Epithelial cell of proximal tubule (primary cell): ENCODE data around the gene RPS6KL1. TPM values are rescaled to one million over a fixed set of nuclear protein-coding genes. Genes with fewer than 3 reads are reported as not detected.

Experiments
- DNase-seq: peaks from one replicate; pipeline ENCODE4 v3.0.0-alpha.2; 2011; ENCODE audit warnings: low read depth
- H3K4me3 ChIP-seq: 2 replicates; pipeline ENCODE4 v1.5.1; 2011; ENCODE audit warnings: low read depth, mild to moderate bottlenecking, low read length
- CTCF ChIP-seq: conservative IDR thresholded peaks from 2 replicates; pipeline ENCODE4 v1.5.1; 2012; ENCODE audit warnings: low read depth, mild to moderate bottlenecking, low read length
- total RNA-seq: library from RNA; depleted of rRNA; stranded (reverse); fragments of >200 nt; gene quantifications from 2 replicates; pipeline ENCODE4 v1.2.3, GENCODE V29; 2015

The RPS6KL1 gene
- total RNA-seq, 1 donor from 2014 or later = 18.7 TPM

- no peak for TF ChIP-seq CTCF
- no peak for DNase-seq
- no peak overlapping the region for H3K4me3 ChIP-seq
Measured at GRCh38 chr14:74888164-74889158, 34.6 kb downstream of the RPS6KL1 start.

- no peak for TF ChIP-seq CTCF
- no peak overlapping the region for H3K4me3 ChIP-seq
- DNase-seq = no peak
Measured at GRCh38 chr14:74886001-74886400, 37.1 kb downstream of the RPS6KL1 start.

- no peak for DNase-seq
- TF ChIP-seq CTCF = no peak
- peak overlapping the region; percentile 66 for H3K4me3 ChIP-seq
Measured at GRCh38 chr14:74882103-74882920, 40.7 kb downstream of the RPS6KL1 start.

GRCh38 chr14:74881431-74882102 is 41.5 kb downstream of the RPS6KL1 start, which contains the start of gene DLST:
DLST (plus strand) TSS chr14:74881916; CDS start chr14:74881954, 38 bp downstream.
- no peak for TF ChIP-seq CTCF
- H3K4me3 ChIP-seq = peak within 1 kb of the TSS; percentile 66
- DNase-seq = no peak

- TF ChIP-seq CTCF = no peak
- H3K4me3 ChIP-seq = no peak overlapping the region
- no peak for DNase-seq
Measured at GRCh38 chr14:74879427-74880182, 43.5 kb downstream of the RPS6KL1 start.
